ENCODE data around the gene BLACAT1.

Gene BLACAT1

DNA sequence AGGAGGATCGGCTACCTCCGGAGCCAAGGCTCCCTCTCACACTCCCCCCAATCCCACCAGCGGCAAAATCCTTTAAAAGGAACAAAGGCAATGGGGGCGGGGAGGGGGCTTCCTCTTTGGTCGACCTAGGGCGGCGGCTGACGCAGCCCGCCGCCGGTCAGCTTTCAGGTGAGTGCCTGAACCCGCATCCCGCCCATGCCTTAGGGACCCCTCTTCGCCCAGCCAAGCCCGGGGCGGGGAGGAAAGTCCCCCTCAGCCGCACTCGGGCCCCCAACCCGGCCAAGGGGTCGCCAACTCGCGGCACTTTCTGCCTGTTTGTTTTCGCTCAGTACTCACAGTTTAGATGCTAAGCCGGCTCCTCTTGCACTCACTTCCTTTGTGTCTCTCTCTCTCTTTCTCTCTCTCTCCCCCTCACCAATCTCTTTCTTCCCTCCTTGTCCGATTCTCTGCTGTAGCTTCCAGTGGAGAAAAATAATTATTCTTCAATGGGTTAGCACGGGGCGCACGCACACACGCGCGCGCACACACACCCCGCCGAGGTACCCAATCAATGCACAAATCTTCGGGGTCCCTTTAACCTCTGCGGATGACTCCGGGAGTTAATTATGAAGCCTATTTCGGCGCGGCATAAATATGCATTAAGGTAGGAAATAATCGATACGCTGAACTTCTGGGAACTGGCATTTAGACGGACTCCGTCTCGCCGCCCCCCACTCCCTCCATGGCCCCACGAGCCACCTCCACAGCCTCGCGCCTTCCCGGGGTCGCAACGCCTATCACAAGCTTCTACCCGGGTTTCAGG is at the start of gene BLACAT1:
Gene BLACAT1, minus strand, starts transcription at position 465 of the 802 bp plus-strand sequence.
- no peak for DNase-seq (ENCODE audit: low read depth in 2 of 2)

DNA sequence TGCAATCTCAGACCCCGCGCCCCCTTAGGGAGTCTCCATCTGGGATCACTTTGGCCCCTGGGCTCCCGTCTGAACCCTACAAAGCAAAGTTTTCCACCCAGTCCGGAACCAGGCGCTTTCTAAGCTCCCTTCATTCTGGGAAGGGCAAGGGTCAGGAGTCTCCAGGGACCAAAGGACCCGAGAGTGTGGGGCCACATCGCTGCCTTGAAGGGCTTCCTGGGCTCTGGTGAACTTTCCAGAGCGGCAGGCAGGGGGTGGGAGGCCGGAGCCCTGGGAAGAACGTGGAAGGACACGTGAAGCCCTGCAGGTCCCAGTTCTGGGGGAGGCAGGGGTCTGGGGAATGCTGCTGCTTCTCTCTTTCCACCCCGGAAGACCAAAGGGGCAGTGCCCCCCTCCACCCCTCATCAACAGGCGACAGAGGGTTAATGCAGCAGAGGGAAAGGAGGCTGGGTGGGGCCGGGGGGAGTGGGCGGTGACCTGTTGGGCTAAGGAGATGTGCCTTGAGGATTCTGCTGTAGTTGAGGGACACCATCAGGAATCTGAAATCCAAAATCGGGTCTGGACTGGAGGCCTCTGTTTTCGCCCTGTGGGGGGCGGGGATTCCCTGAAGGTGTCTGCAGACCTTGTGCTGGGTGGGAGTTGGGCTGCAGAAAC is 49.4 kb upstream of the BLACAT1 start:
- no peak for DNase-seq (ENCODE audit: low read depth in 2 of 2)

- DNase-seq (ENCODE audit: low read depth in 2 of 2), result no peak
Measured at GRCh38 chr1:205504311-205505075, 48.6 kb upstream of the BLACAT1 start, which contains the start of gene CDK18. Gene CDK18, plus strand, starts transcription at chr1:205504669. Its CDS starts 18,499 bp downstream, at chr1:205523168.

- DNase-seq (ENCODE audit: low read depth in 2 of 2), result no peak
Measured at GRCh38 chr1:205502992-205503391, 47.1 kb upstream of the BLACAT1 start.

DNA sequence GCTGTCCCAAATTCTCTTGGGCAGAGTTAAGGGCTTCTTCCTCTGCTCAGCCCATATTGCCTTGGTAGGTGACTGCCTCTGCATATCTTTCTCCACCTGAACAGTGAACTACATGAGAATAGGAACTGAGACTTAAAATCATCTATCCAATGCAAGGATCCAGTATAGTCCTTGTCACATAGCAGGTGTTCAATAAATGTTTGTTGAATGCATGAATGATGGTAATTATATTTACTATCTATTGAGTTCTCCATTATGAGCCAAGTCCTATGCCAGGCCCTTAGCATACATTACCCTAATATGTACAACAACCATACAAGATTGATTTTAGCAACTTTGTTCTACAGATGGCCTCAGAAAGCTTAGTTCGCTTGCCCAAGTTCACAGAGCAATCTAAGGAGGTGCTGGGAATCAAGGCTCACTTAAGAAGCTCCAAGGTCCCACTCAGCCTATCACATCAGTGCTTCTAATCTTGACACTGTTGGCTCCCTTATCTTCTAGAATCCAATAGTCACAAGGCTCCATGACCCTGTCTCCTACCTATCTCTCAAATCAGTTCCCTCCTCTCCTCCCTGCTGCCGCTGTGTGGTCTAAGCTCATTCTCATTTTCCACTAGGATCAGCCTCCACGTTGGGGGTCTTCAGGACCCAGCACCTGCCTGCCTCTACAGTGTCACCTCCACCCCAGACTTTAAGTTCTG is 46.4 kb upstream of the BLACAT1 start:
- DNase-seq (ENCODE audit: low read depth in 2 of 2), result no peak

- DNase-seq (ENCODE audit: low read depth in 2 of 2), result no peak
Measured at GRCh38 chr1:205500240-205501233, 44.7 kb upstream of the BLACAT1 start.

DNA sequence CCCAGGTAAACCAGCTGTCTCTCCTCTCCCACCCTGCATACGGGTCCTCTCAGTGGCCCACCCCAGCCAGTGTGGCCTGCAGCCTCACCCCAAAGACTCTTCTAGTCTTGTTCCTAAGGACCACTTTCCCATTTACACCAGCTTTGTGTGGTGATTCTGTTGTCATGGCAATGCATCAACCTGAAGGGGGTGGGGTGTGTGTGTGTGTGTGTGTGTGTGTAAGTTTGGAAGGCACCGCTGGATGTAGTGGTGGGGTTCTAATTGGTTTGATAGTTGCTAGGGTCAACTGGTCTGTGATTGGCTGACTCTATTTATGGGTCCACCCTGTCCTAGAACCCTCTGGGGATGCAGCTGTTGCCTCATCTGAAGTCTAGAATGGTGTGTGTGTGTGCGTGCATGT is 43.9 kb upstream of the BLACAT1 start:
- DNase-seq (ENCODE audit: low read depth in 2 of 2), result no peak

DNA sequence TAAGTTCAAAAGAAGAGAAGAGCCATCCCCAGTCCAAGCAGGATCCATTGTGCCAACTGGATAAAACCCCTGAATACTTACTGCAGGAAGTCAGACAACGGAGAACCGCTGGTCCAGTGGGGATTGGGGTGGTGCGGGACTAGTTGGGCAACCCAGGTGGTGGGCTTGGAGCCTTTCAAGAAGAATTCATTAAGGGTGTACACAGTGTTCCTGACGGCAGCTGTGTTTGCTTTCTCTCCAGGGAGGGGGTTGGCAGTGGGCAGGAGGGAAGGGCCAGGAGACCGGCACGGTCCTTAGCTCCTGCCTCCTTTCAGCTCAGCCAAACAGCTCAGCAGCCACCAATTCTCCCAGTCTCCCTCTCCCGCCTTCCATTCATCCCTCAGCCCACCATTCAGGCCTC is 41.5 kb upstream of the BLACAT1 start:
- no peak for DNase-seq (ENCODE audit: low read depth in 2 of 2)

DNA sequence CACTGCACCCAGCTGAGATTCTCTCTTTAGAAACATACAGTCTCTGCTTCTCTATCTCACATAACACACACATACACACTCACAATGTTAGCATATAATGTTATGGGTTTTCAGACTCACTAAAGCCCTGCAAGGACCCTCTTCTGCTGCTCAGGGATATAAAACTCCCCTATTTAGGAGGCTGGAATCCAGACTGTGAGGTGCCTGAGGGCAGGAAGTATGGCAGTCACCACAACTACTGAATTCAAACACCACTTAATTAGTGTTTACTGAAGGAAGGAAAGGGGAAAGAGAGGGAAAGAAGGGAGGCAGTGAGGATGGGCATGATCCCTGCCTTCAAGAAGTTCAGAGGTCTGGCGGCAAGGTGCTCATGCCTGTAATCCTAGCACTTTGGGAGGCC is 40.8 kb upstream of the BLACAT1 start:
- no peak for DNase-seq (ENCODE audit: low read depth in 2 of 2)

DNA sequence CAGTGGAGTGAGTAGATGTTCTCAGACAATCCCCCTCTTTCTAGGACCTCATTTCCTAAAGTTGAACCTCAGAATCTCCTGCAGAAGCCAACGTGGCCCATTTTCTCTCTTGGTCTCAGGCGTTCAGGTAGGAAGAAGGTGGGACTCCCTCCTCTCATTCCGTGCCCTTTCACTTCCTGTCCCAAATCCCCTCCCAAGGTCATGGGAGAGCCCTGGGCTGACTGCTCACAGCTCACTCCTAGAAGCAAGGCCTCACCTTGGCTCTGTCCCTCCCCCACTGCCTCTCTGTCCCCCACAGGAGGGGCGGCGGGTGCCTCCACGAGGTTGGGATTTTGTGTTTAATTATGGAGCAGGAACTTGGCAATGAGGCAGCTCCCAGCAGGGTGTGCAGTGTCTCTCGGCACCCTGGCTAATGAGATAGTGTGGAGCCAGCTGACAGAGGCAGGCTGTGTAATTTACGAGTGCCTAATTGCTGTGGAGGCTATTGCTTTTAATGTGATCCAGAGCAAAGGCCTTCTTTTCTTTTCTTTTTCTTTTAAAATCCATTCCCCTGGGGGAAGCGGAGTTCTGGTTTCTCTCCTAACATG is 39.5 kb upstream of the BLACAT1 start:
- DNase-seq (ENCODE audit: low read depth in 2 of 2), result no peak

DNA sequence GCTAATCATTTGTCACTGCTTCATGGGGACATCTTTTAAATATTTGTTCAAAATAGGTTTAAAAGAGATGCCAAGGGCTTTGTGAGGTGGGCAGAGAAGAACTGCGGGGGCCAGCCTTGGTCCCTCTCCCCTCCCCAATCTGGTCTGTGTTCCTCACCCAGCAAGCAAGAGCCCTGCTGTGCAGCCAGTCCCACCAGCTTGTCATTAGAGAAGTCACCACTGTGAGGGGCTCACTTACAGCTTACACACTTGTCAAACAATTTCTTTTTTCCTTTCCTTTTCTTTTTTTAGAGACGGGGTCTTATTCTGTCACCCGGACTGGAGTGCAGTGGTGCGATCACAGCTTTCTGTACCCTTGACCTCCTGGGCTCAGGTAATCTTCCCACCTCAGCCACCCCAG is 38.3 kb upstream of the BLACAT1 start:
- no peak for DNase-seq (ENCODE audit: low read depth in 2 of 2)

GRCh38 chr1:205493241-205494085 is 37.6 kb upstream of the BLACAT1 start:
- no peak for DNase-seq (ENCODE audit: low read depth in 2 of 2)

DNA sequence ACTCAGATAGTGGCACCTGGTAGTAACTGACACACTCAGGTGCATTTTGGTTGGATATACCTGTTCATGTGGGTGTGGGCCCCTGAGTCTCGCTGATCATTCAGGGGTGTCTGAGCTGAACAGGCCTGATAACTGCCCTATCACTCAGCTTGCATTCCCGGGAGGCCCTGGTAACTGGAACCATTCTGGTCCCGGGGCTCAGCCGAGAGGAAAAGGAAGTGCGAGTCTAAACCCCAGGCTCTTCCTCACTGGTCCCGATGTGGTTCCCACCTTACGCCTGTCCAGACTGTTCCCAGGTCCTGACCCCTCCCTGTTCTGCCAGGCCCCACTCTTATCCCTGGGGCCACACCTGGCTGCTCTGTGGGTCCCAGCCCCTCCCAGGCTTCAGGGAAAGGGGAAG is 36.9 kb upstream of the BLACAT1 start:
- DNase-seq (ENCODE audit: low read depth in 2 of 2), result no peak

DNA sequence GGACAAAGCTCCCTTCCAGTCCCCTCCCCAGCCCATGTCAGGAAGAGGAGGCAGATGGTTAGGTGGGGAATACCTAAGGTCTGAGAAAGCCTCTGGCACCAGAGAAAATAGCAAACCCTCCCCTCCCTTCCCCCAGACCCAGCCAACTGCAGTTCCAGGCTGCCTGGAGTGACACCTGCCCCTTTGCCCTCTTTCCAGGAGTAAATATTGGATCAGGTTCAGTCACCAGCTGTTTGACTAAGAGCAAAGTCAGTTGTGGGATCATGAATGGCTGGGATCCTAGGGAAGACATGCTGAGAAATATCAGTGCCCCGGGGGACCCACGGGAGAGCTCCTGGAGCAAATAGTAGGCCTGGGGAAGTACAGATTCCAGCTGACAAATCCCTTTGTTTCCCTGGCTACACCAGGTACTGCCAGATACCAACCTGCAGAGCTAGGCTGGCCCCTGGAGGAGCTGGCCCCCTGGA is 36.4 kb upstream of the BLACAT1 start:
- DNase-seq (ENCODE audit: low read depth in 2 of 2), result no peak

- DNase-seq (ENCODE audit: low read depth in 2 of 2), result no peak
Measured at GRCh38 chr1:205491794-205492193, 35.9 kb upstream of the BLACAT1 start.

DNA sequence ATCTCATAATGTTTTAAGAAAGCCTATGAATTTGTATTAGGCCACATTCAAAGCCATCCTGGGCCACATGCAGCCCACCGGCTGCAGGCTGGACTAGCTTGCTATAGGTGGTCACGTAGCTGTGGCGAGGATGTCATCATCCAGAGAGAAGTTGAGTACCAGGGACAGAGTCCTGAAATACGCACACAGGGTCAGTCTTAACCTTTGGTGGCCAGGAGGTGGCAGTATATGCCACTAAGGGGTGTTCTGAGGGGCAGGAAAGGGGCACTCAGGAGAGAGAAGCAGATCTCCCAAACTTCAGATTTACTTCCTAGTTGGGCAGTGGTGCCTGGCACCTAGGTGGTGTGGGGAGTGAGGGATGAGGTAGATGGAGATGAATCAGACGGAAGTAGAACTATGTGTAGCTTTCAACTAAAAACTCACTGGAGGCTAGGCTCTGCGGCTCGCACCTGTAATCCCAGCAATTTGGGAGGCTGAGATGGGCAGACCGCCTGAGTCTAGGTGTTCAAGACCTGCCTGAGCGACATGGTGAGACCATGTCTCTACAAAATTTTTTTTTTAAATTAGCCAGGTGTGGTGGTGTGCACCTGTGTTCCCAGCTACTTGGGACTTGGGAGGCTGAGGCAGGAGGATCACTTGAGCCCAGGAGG is 32.4 kb upstream of the BLACAT1 start:
- DNase-seq (ENCODE audit: low read depth in 2 of 2), result peak in 1 of 2 experiments; percentile 16

- no peak for DNase-seq (ENCODE audit: low read depth in 2 of 2)
Measured at GRCh38 chr1:205486258-205486657, 30.4 kb upstream of the BLACAT1 start.
